Mucosa of stomach (tissue), 1 donor: ENCODE data around the gene GAL3ST1.
"Not testable (repeated sequence)": the region's sequence is repeated elsewhere in the genome, so short reads cannot be mapped to it uniquely, and the experiment has no call there.

Experiments
- H3K27me3 ChIP-seq: one replicate; pipeline ENCODE4 v1.7.0; 2013; ENCODE audit warnings: mild to moderate bottlenecking, low read length; ENCODE audit not compliant: control insufficient read depth, insufficient read depth
- H3K36me3 ChIP-seq: one replicate; pipeline ENCODE4 v1.7.0; 2013; ENCODE audit warnings: low read length; ENCODE audit not compliant: control insufficient read depth, insufficient read depth
- H3K4me1 ChIP-seq: one replicate; pipeline ENCODE4 v1.7.0; 2013; ENCODE audit warnings: mild to moderate bottlenecking, low read length; ENCODE audit not compliant: control insufficient read depth, insufficient read depth
- H3K4me3 ChIP-seq: one replicate; pipeline ENCODE4 v1.7.0; 2013; ENCODE audit warnings: low read length
- H3K9ac ChIP-seq: one replicate; pipeline ENCODE4 v1.7.0; 2013; ENCODE audit warnings: mild to moderate bottlenecking, low read length, moderate library complexity
- H3K9me3 ChIP-seq: one replicate; pipeline ENCODE4 v1.7.0; 2013; ENCODE audit warnings: mild to moderate bottlenecking, low read length, moderate library complexity; ENCODE audit not compliant: control insufficient read depth
- donor health status: Pancreatic carcinoma.

The GAL3ST1 gene

DNA sequence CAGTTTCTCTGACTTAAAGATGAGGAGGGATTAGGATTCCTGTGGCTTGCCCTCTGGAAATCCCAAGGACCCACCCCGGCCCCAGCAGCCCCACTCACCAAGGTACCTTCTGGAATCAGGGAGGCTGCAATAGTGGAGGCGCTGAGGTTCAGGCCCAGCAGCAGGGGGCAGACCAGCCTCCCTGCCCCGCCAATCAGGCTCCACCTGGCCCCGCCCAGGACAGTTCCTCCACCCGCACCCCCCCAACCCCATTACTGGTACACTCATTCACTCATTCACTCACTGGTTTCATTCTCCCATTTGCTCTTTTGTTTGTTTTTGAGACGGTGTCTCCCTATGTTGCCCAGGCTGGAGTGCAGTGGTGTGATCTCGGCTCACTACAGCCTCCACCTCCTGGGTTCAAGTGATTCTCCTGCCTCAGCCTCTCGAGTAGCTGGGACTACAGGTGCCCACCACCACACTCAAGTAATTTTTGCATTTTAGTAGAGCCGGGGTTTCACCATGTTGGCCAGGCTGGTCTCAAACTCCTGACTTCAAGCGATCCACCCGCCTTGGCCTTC, 13.7 kb downstream of the GAL3ST1 start:
- H3K4me1 ChIP-seq, H3K9me3 ChIP-seq, H3K4me3 ChIP-seq, H3K9ac ChIP-seq, H3K36me3 ChIP-seq, H3K27me3 ChIP-seq: not testable (repeated sequence)

GRCh38 chr22:30559889-30560288, 14.6 kb downstream of the GAL3ST1 start:
- Histone ChIP-seq H3K4me3 (no peak overlapping the region), H3K9me3 (no peaks in the 10 kb centered on the region), H3K4me1 (no peaks in the 10 kb centered on the region), H3K36me3 (no peaks in the 10 kb centered on the region), H3K27me3 (no peaks in the 10 kb centered on the region), H3K9ac (no peak overlapping the region)

- Histone ChIP-seq H3K27me3 (no peaks in the 10 kb centered on the region), H3K4me1 (no peaks in the 10 kb centered on the region), H3K36me3 (no peaks in the 10 kb centered on the region), H3K9me3 (no peaks in the 10 kb centered on the region), H3K4me3 (no peak overlapping the region), H3K9ac (no peak overlapping the region)
These were observed 17.2 kb downstream of the GAL3ST1 start for GRCh38 chr22:30557243-30557642.

DNA sequence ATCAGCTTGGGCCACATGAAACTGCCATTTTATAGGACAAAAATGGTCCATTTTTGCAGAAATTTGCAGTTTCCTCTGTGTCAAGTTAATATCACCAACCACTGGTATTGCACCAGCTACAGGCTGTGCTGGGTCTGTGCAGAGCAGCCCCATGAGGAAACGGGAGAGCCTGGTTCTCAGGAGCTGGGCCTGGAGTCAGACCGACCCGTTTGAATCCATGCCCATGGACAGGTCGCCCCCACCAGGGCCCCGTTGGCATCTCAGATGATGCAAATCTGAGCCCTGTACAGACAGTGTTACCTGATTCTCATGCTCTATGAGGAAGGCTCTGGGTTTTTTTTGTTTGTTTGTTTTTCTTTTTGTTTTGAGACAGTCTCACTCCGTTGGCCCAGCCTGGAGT, 18.1 kb downstream of the GAL3ST1 start:
- no peak overlapping the region for H3K4me3 ChIP-seq

DNA sequence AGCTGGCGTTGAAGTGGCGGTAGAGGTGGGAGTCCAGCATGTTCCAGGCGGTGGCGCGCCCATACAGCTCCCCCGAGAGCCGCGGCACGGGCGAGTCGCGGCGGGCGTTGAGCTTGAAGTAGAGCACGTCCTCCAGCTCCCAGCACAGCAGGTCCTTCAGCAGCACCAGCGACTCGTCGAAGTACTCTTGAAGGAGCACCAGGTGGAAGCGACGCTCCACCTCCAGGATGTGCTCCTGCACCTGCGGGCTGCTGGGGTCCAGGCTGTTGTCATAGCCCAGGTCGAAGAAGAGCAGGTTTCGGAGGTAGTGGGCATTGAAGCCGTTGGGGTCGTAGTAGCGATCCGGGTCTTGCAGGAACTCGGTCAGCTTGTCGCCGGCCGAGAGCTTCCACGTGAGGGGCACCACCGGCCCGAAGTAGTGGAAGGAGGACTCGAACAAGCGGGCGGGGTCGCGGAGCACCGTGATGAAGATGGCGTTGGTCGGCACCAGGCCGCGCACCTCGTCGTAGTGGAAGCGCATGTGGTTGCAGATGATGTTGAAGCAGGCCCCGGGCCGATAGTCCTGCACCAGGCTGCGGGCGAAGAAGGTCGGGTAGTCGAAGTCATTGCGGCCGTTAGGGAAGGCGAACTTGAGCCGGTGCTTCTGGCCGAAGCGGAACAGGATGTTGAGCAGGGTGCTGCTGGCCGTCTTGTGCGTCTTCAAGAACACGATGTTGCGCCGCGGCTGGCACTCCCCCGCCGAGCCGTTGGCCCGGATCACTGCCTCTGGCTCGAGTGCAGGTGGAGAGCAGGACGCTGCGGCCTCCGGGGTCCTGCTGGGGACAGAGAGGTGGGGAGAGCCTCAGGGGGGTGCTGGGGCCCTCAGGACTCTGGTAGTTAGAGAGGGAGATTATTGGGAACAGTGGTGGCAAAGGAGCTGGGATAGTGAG, 18.9 kb downstream of the GAL3ST1 start:
- H3K27me3 ChIP-seq = no peaks in the 10 kb centered on the region
- H3K4me1 ChIP-seq = no peaks in the 10 kb centered on the region
- H3K36me3 ChIP-seq = no peaks in the 10 kb centered on the region
- H3K9ac ChIP-seq = no peak overlapping the region
- H3K9me3 ChIP-seq = no peaks in the 10 kb centered on the region
- no peak overlapping the region for H3K4me3 ChIP-seq

More for the DNA sequence above, 18.1 kb downstream of the GAL3ST1 start:
- H3K9ac ChIP-seq = no peak overlapping the region
- H3K36me3 ChIP-seq = no peaks in the 10 kb centered on the region
- no peaks in the 10 kb centered on the region for H3K9me3 ChIP-seq
- no peaks in the 10 kb centered on the region for H3K27me3 ChIP-seq
- H3K4me1 ChIP-seq = no peaks in the 10 kb centered on the region

DNA sequence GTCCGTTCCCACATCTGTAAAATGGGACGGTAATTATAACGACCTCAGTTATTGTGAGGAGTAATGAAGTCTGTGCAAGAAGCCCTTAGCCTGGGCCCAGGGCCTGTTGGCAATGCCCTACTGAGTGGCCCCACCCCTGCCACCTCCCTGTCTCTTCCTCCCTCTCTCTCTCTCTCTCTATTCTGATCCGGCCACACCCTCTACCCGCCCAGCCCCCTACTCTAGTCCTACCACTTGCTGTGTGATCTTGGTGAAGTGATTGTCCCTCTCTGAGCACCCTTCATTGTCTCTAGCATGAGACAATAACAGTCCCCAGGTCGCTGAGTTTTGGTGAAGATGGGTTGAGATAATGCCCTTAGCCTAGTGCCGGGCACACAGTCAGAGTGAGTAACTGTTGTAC, 20.5 kb downstream of the GAL3ST1 start:
- H3K9ac ChIP-seq = no peak overlapping the region
- no peaks in the 10 kb centered on the region for H3K9me3 ChIP-seq
- no peak overlapping the region for H3K4me3 ChIP-seq
- H3K36me3 ChIP-seq = no peaks in the 10 kb centered on the region
- H3K4me1 ChIP-seq = no peaks in the 10 kb centered on the region
- no peaks in the 10 kb centered on the region for H3K27me3 ChIP-seq

DNA sequence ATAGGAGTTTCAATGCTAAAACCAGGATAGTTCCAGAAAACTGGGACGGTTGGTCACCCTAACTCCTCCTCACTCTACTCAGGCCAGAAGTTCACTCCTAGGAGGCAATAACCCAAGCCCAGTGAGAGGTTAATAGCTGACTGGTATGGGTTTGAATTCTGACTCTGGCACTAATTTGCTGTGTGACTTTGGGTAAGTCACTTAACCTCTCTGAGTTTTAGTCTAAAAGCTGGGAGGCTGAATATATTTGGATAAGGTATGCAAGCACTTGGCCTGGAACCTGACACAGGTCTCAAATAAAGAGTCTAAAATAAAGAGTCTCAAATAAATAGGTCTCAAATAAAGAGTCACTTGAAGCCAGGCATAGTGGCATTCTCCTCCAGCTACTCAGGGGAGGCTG, 21.7 kb downstream of the GAL3ST1 start:
- Histone ChIP-seq H3K4me3 (no peak overlapping the region), H3K9ac (no peak overlapping the region), H3K4me1 (no peaks in the 10 kb centered on the region), H3K36me3 (no peaks in the 10 kb centered on the region), H3K9me3 (no peaks in the 10 kb centered on the region), H3K27me3 (no peaks in the 10 kb centered on the region)

GRCh38 chr22:30551813-30552212, 22.7 kb downstream of the GAL3ST1 start:
- H3K4me1 ChIP-seq, H3K36me3 ChIP-seq, H3K9ac ChIP-seq, H3K27me3 ChIP-seq, H3K4me3 ChIP-seq, H3K9me3 ChIP-seq: not testable (repeated sequence)

DNA sequence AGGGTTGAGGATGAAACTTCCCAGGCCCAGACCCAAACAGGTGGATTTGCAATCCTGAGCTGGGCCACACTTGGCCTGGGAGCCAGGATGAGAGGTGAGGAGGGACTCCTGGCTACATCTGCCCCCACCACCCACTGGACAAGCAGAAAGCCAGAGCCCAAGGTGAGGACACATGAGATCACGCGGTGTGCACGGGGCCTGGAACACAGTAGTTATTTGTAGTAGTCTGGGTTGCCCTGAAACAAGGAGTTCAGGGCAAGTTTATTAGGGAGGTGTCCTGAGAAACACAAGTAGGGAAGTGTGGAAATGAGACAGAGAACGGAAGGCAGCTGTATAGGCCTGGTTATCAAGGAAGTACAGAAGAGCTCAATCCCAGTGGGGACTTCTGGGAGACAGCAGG, 27.3 kb downstream of the GAL3ST1 start:
- Histone ChIP-seq H3K9ac (no peak overlapping the region), H3K4me1 (peaks cover 6% of the 10 kb centered on the region), H3K27me3 (peaks cover 17% of the 10 kb centered on the region), H3K36me3 (no peaks in the 10 kb centered on the region), H3K4me3 (no peak overlapping the region), H3K9me3 (no peaks in the 10 kb centered on the region)

- Histone ChIP-seq H3K4me1 (peaks cover 6% of the 10 kb centered on the region), H3K9ac (no peak within 1 kb of the TSS), H3K9me3 (no peaks in the 10 kb centered on the region), H3K27me3 (peaks cover 23% of the 10 kb centered on the region), H3K4me3 (no peak within 1 kb of the TSS), H3K36me3 (no peaks in the 10 kb centered on the region)
These were observed 27.8 kb downstream of the GAL3ST1 start, which contains the start of gene SEC14L6 for GRCh38 chr22:30546616-30547015. TSS of gene SEC14L6 (minus strand) at chr22:30546741. CDS start at chr22:30546682, 59 bp downstream.

GRCh38 chr22:30542811-30543188, 31.7 kb downstream of the GAL3ST1 start:
- Histone ChIP-seq H3K27me3 (peaks cover 28% of the 10 kb centered on the region), H3K4me3 (no peak overlapping the region), H3K9ac (no peak overlapping the region), H3K4me1 (peaks cover 6% of the 10 kb centered on the region), H3K9me3 (no peaks in the 10 kb centered on the region), H3K36me3 (no peaks in the 10 kb centered on the region)

DNA sequence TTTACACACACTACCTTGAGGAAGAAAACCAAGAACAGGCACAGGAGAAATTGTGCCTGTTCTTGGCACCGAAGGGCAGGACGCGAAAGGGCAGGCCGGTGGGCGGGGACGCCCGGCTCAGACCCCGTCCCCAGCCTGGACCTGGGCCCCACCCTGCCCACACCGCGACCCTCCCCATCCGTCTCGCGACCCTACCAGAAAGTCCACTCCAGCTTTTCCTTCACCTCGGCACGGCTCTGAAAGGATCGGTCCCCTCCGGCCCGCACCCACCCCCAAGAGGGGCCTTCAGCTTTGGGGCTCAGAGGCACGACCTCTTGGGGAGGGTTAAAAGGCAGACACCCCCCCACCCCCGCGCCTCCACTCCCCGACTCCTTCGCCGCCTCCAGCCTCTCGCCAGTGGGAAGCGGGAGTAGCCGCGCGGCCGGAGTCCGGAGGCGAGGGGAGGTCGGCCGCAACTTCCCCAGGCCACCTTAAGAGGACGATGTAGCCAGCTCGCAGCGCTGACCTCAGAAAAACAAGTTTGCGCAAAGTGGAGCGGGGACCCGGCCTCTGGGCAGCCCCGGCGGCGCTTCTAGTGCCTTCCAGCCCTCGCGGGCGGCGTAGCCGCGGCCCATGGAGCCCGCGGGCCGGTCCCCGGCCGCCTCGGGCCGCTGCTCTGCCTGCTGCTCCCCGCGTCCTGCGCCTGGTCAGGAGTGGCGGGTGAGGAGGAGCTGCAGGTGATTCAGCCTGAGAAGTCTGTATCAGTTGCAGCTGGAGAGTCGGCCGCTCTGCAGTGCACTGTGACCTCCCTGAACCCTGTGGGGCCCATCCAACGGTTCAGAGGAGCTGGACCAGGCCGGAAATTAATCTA, 32.3 kb downstream of the GAL3ST1 start:
- Histone ChIP-seq H3K9me3 (no peaks in the 10 kb centered on the region), H3K36me3 (no peaks in the 10 kb centered on the region), H3K9ac (no peak overlapping the region), H3K4me3 (no peak overlapping the region), H3K4me1 (peaks cover 6% of the 10 kb centered on the region), H3K27me3 (peaks cover 28% of the 10 kb centered on the region)
